Stomach (tissue), 9 donors: ENCODE data around the gene DNAH14. TPM values are rescaled to one million over a fixed set of nuclear protein-coding genes. Genes with fewer than 3 reads are reported as not detected.
"Not testable (repeated sequence)": the region's sequence is repeated elsewhere in the genome, so short reads cannot be mapped to it uniquely, and the experiment has no call there.

Experiments
- DNase-seq, 2 donors: peaks; one replicate each; pipeline versions ENCODE4 v3.0.0 to v3.0.0-alpha.2; 2013 to 2019
- H3K27ac ChIP-seq, 5 donors: fragments of 200-600 bp in 4 of 5; sonication (generic) in 4 of 5; one replicate each; pipeline ENCODE4 v1.5.1; 2013 to 2019; ENCODE audit warnings: mild to moderate bottlenecking in 1 of 5, moderate library complexity in 1 of 5
- H3K27me3 ChIP-seq, 3 donors: fragments of 200-600 bp; sonication (generic); one replicate each; pipeline ENCODE4 v1.5.1; 2017 to 2019; ENCODE audit warnings: mixed run types in 1 of 3
- H3K36me3 ChIP-seq, 4 donors: fragments of 200-600 bp; sonication (generic); 1 replicate in 3 of 4; 2 replicates in 1 of 4; pipeline ENCODE4 v1.5.1; 2016 to 2019
- H3K4me1 ChIP-seq, 4 donors: fragments of 200-600 bp; sonication (generic); one replicate each; pipeline ENCODE4 v1.5.1; 2016 to 2019
- H3K4me3 ChIP-seq, 4 donors: fragments of 200-600 bp; sonication (generic) in 3 of 4; one replicate each; pipeline ENCODE4 v1.5.1; 2016 to 2019; ENCODE audit warnings: mild to moderate bottlenecking in 1 of 4
- H3K9me3 ChIP-seq, 4 donors: fragments of 200-600 bp; sonication (generic); one replicate each; pipeline ENCODE4 v1.5.1; 2016 to 2019
- CTCF ChIP-seq, 7 experiments: fragments of 450-650 bp in 4 of 7; fragments of 200-600 bp in 3 of 7; sonication (generic) in 3 of 7; IDR thresholded peaks; one replicate each; pipeline ENCODE4 v1.5.1; 2016 to 2019; ENCODE audit warnings: antibody characterized with exemption in 7 of 7, control low read depth in 2 of 7, mild to moderate bottlenecking in 1 of 7
- EP300 ChIP-seq: sonication (generic); formaldehyde crosslinking; IDR thresholded peaks from one replicate; pipeline ENCODE4 v1.6.1; 2017; ENCODE audit warnings: antibody characterized with exemption
- POLR2A ChIP-seq, 4 donors: fragments of 450-650 bp; IDR thresholded peaks; one replicate each; pipeline ENCODE4 v1.6.1; 2016; ENCODE audit warnings: antibody characterized with exemption in 4 of 4, control low read depth in 2 of 4, mild to moderate bottlenecking in 1 of 4, moderate library complexity in 1 of 4
- POLR2AphosphoS5 ChIP-seq, 3 donors: sonication (generic); formaldehyde crosslinking; IDR thresholded peaks; one replicate each; pipeline ENCODE4 v1.6.1; 2016; ENCODE audit warnings: antibody characterized with exemption in 3 of 3
- WGBS, 5 donors: extraction: QIAGEN DNeasy Blood & Tissue Kit in 3 of 5; methylation state at CpG; one replicate each; pipeline versions ENCODE4 v1.1.5 to v1.1.7; 2013 to 2018; 5-methylcytosine and 5-hydroxymethylcytosine counted together
- intact Hi-C: fragments of 100-400 bp; cut with DNase I; formaldehyde crosslinking; loops from one replicate; pipeline ENCODE4 v1.15.1; 2023; ENCODE audit warnings: low total_unique reads
- polyA plus RNA-seq, 3 donors: library from polyadenylated mRNA; stranded (reverse); fragments of 200-250 nt; gene quantifications; one replicate each; pipeline ENCODE4 v1.2.3, GENCODE V29; 2013
- total RNA-seq, 5 donors: library from RNA; depleted of rRNA; stranded (reverse); fragments of >200 nt; gene quantifications; one replicate each; pipeline versions ENCODE4 v1.1.0 to v1.2.3, GENCODE V29; 2014 to 2016
- donor health status: healthy with polysubstance abuse.
- donor health status: Bipolar disorder and iron deficiency.
- donor health status: healthy.

The DNAH14 gene
- total and polyA plus RNA-seq, 8 donors = 1.7 to 158 (median 6.2) TPM

- H3K4me1 ChIP-seq = no peaks in the 10 kb centered on the region
- no peak overlapping the region for H3K27ac ChIP-seq
Measured at GRCh38 chr1:225225681-225226080, 296.2 kb downstream of the DNAH14 start.

GRCh38 chr1:225228871-225229303 lies 299.4 kb downstream of the DNAH14 start:
- H3K4me3 ChIP-seq = no peak overlapping the region
- no peak for DNase-seq
- 38 to 63% (median 47%) methylated on average over 8 of the region's 8 CpGs for WGBS, 5 donors
- no peaks in the 10 kb centered on the region for H3K36me3 ChIP-seq
- no peaks in the 10 kb centered on the region for H3K4me1 ChIP-seq
- peaks cover 0 to 17% (median 6%) of the 10 kb centered on the region in 4 donors for H3K9me3 ChIP-seq
- H3K27ac ChIP-seq = no peak overlapping the region
- intact Hi-C loops = no loop called here
- TF ChIP-seq EP300 (no peak), CTCF (IDR thresholded peaks at IDR 0.05) (no peak), POLR2AphosphoS5 (IDR thresholded peaks at IDR 0.05) (no peak), POLR2A (IDR thresholded peaks at IDR 0.05) (no peak)
- no peaks in the 10 kb centered on the region for H3K27me3 ChIP-seq

More at GRCh38 chr1:225225681-225226080, 296.2 kb downstream of the DNAH14 start:
- Histone ChIP-seq H3K4me3 (no peak overlapping the region), H3K27me3 (no peaks in the 10 kb centered on the region), H3K9me3 (peaks cover 0 to 37% (median 20%) of the 10 kb centered on the region in 4 donors), H3K36me3 (no peaks in the 10 kb centered on the region)
- intact Hi-C loops = no loop called here
- DNase-seq = no peak
- 93 to 97% (median 96%) methylated on average over 2 of the region's 2 CpGs for WGBS, 5 donors
- TF ChIP-seq POLR2A (IDR thresholded peaks at IDR 0.05) (no peak), CTCF (IDR thresholded peaks at IDR 0.05) (no peak), POLR2AphosphoS5 (IDR thresholded peaks at IDR 0.05) (no peak), EP300 (no peak)

DNA sequence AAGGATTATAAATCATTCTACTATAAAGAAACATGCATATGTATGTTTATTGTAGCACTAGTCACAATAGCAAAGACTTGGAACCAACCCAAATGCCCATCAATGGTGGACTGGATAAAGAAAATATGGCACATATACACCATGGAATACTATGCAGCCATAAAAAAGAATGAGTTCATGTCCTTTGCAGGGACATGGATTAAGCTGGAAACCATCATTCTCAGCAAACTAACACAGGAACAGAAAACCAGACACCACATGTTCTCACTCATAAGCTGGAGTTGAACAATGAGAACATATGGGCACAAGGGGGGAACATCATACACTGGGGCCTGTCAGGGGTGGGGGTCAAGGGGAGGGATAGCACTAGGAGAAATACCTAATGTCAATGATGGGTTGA lies 300.0 kb downstream of the DNAH14 start:
- H3K36me3 ChIP-seq, H3K4me1 ChIP-seq: not testable (repeated sequence)

GRCh38 chr1:225230483-225230882 lies 301.0 kb downstream of the DNAH14 start:
- intact Hi-C loops = no loop called here
- H3K9me3 ChIP-seq = peaks cover 0 to 21% (median 9%) of the 10 kb centered on the region in 4 donors
- DNase-seq = no peak
- TF ChIP-seq POLR2A (IDR thresholded peaks at IDR 0.05) (no peak), POLR2AphosphoS5 (IDR thresholded peaks at IDR 0.05) (no peak), EP300 (no peak), CTCF (IDR thresholded peaks at IDR 0.05) (no peak)
- no peak overlapping the region for H3K27ac ChIP-seq
- WGBS, 5 donors = 42 to 77% (median 57%) methylated on average over 2 of the region's 2 CpGs
- no peaks in the 10 kb centered on the region for H3K27me3 ChIP-seq
- no peaks in the 10 kb centered on the region for H3K4me1 ChIP-seq
- H3K4me3 ChIP-seq = no peak overlapping the region
- no peaks in the 10 kb centered on the region for H3K36me3 ChIP-seq

More for the DNA sequence above, 300.0 kb downstream of the DNAH14 start:
- H3K4me3 ChIP-seq, intact Hi-C loops, H3K27ac ChIP-seq, DNase-seq, H3K27me3 ChIP-seq: not testable (repeated sequence)
- peaks cover 0 to 21% (median 9%) of the 10 kb centered on the region in 4 donors for H3K9me3 ChIP-seq

- WGBS, 5 donors = 40 to 97% (median 65%) methylated on average over 1 of the region's 1 CpG
- H3K4me3 ChIP-seq, H3K27ac ChIP-seq, DNase-seq, H3K36me3 ChIP-seq, H3K4me1 ChIP-seq, H3K27me3 ChIP-seq, intact Hi-C loops: not testable (repeated sequence)
- H3K9me3 ChIP-seq = peaks cover 0 to 37% (median 18%) of the 10 kb centered on the region in 4 donors
Measured at GRCh38 chr1:225232930-225233329, 303.5 kb downstream of the DNAH14 start.
